GM08714 (cell line): ENCODE results near the gene EPB41L4A.
"Not testable (repeated sequence)": the region's sequence is repeated elsewhere in the genome, so short reads cannot be mapped to it uniquely, and the experiment has no call there.

ENCODE experiments used
- H3K4me3 ChIP-seq: fragments of 200-500 bp; sonication (Bioruptor generic); 2 replicates; pipeline ENCODE4 v1.5.1; 2014; ENCODE audit warnings: mild to moderate bottlenecking, low read length, inconsistent platforms
- ZNF274 ChIP-seq: IDR thresholded peaks from 2 replicates; pipeline ENCODE4 v1.6.1; 2012; ENCODE audit warnings: mild to moderate bottlenecking, low read depth, low read length

Gene EPB41L4A

GRCh38 chr5:112419164-112419985 is at the start of gene EPB41L4A:
TSS of gene EPB41L4A (minus strand) at chr5:112419277. CDS start at chr5:112419039, 238 bp downstream.
- no peak for TF ChIP-seq ZNF274
- H3K4me3 ChIP-seq: peak within 1 kb of the TSS; percentile 52

DNA sequence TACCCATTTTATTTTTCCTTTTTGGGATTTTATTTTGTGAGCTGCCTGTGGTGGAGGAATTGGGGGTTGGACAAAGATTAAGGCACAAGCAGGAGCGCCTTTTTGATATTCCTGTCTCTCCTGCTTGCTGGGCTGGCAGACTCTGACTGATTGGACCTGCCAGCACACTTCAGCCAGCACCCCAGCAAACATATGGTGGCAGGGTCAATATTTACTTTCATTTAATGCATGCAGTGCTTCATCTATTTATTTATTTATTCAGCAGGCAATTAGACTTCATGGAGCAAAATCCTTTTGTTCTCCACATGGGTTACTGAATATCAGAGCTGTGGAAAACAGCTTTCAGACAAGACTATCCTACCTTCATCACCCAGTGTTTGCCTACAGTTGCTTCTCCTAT is 48.4 kb upstream of the EPB41L4A start:
- H3K4me3 ChIP-seq: no peak overlapping the region

GRCh38 chr5:112466261-112466660 is 47.2 kb upstream of the EPB41L4A start:
- not testable (repeated sequence) for H3K4me3 ChIP-seq

More for the DNA sequence above, 48.4 kb upstream of the EPB41L4A start:
- TF ChIP-seq ZNF274: no peak

DNA sequence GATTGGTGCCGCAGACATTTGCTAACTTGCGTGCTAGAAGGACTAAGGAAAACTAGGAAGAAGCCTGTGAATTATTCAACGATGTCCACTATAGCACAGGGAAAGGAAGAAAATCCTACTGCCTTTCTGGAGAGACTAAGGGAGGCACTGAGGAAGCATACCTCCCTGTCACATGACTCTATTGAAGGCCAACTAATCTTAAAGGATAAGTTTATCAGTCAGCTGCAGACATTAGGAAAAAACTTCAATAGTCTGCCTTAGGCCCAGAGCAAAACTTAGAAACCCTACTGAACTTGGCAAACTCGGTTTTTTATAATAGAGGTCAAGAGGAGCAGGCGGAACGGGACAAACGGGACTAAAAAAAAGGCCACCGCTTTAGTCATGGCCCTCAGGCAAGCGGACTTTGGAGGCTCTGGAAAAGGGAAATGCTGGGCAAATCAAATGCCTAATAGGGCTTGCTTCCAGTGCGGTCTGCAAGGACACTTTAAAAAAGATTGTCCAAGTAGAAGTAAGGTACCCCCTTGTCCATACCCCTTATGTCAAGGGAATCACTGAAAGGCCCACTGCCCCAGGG is 28.2 kb upstream of the EPB41L4A start:
- not testable (repeated sequence) for H3K4me3 ChIP-seq

DNA sequence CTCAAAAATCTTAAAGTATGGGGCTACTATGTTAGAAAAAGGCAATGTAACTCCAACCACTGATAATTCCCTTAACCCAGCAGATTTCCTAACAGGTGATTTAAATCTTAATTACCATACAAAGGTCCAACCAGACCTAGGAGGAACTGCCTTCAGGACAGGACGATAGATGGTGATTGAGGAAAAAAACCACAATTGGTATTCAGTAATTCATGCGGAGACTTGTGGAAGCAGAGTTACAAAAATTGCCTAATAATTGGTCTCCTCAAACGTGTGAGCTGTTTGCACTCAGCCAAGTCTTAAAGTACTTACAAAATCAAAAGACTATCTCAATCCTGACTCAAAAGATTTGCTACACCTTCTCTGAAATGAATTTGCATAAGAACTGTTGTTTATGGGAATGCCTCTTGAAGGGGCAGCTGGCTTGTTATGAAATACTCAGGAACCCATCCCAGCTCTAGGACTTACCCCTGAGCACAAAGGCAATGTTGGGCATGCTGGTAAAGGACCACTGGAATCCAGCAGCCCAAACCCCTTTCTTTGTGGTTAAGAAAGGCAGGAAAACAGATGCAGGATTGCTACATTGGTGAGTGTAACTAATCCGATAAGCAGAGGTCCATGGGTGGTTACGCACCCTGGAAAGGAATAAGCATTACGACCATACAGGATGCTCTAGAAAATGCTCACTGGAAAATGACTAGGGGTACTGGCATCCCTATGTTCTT is 26.7 kb upstream of the EPB41L4A start:
- H3K4me3 ChIP-seq: no peak overlapping the region
- TF ChIP-seq ZNF274: no peak

- H3K4me3 ChIP-seq: not testable (repeated sequence)
Measured at GRCh38 chr5:112443932-112444331, 24.9 kb upstream of the EPB41L4A start.

GRCh38 chr5:112440031-112440430 is 21.0 kb upstream of the EPB41L4A start:
- TF ChIP-seq ZNF274: no peak
- H3K4me3 ChIP-seq: no peak overlapping the region

DNA sequence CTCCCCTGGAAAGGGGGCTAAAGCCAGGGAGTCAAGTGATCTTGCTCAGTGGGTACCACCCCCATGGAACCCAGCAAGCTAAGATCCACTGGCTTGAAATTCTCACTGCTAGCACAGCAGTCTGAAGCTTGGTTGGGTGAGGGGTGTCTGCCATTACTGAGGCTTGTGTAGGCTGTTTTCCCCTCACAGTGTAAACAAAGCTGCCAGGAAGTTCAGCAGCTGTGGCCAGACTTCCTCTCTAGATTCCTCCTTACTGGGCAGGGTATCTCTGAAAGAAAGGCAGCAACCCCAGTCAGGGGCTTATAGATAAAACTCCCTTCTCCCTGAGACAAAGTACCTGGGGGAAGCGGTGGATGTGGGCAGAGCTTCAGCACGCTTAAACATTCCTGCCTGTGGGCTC is 17.1 kb upstream of the EPB41L4A start:
- no peak overlapping the region for H3K4me3 ChIP-seq
- no peak for TF ChIP-seq ZNF274

DNA sequence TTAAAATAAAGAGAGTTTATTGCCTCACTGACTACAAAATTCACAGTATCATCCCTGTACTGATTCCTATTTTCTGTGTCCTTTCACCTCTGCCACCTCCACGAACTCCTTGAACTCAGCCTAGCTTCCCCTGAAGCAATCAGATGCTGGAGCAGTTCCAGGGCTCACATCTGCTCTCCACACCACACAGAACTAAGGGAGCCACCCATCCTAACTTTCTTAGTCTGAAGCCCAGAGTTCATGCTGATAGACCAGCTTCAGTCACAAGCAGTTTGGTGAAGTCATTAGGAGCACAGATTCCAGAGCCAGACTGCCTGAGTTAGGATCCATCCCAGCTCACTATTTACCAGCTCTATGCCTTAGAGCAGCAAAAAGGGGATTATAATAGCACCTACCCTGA is 15.6 kb upstream of the EPB41L4A start:
- no peak for TF ChIP-seq ZNF274
- no peak overlapping the region for H3K4me3 ChIP-seq

- H3K4me3 ChIP-seq: not testable (repeated sequence)
Measured at GRCh38 chr5:112426202-112426601, 7.1 kb upstream of the EPB41L4A start.

DNA sequence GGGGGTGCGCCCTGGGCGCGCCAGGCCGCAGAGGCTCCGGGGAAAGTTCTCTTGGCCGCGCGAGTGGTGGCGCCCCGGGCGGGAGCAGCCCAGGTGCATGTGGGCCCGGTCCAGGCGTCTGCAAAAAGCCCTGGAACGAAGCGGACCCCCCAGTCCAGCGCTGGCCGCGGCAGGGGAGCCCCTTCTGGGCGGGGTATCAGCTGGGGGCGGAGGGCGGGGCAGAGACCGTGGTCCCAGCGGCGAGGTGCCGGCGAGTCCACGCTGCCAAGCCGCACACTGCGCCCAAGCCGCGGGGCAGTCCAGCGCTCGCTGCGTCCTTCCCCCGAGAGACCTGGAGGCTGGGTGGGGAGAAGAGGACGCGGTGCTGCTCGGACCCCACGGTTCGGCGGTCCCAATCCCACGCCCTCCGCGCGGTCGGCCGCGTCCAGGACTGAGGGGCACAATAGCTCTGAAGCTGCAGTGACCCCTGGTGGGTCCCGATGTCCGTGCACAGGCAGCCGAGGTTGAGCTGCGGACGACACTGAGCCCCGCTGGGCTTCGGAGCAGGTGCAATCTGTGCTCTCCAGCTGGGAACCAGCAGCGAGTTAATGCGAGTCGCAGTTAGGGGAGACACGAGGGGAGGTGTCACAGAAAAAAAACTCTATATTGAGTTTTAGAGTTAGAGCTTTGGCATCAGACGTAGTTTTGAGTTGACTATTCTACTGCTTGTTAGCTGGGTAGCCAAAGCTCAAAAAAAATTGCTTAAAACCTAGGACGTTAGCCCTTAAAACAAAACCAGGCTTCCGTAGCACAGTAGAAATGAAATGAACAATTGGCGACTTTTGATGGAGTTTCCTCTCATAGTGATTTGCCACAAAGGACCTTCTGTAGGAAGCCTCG is 1.1 kb upstream of the EPB41L4A start:
- H3K4me3 ChIP-seq: peak overlapping the region; percentile 52; the same call in 1 of the 2 replicates
- no peak for TF ChIP-seq ZNF274

GRCh38 chr5:112418659-112419163 is 366 bp downstream of the EPB41L4A start:
- peak overlapping the region; percentile 52 for H3K4me3 ChIP-seq

GRCh38 chr5:112417931-112418658 is 982 bp downstream of the EPB41L4A start:
- H3K4me3 ChIP-seq: peak overlapping the region; percentile 52
- no peak for TF ChIP-seq ZNF274

More at GRCh38 chr5:112418659-112419163, 366 bp downstream of the EPB41L4A start:
- no peak for TF ChIP-seq ZNF274

DNA sequence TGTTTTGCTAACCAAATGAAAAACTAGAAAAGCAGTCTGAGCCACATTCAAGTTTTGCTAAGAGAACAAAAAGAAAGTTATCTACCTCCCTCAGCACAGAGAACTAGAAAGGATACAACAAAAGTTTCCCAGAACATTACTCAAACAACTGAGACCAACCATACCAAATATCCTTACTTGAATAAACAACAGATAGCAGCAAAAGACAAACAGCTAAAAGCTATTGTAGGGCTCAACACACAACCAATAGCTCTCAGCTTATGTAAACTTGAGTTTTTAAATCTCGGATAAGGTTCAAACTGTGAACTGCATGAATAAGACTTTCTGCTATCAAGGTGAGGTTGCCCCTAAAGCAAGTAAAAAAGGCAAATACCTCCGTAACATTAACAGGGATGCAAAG is 3.5 kb downstream of the EPB41L4A start:
- TF ChIP-seq ZNF274: no peak

More for the DNA sequence above, 3.5 kb downstream of the EPB41L4A start:
- no peak overlapping the region for H3K4me3 ChIP-seq
